ENCODE data around the gene RELL1.

GRCh38 chr4:37666625-37667071 is 19.5 kb downstream of the RELL1 start:
- TF ChIP-seq CTCF (IDR thresholded peaks at IDR 0.05) (no peak), POLR2A (IDR thresholded peaks at IDR 0.05) (no peak)

Measured in body of pancreas (tissue), 4 donors.